Muscle layer of colon (tissue), 2 donors: ENCODE data around the gene PTGS2.
"Not testable (repeated sequence)": the region's sequence is repeated elsewhere in the genome, so short reads cannot be mapped to it uniquely, and the experiment has no call there.

ENCODE experiments used
- H3K27ac ChIP-seq: one replicate; pipeline ENCODE4 v1.7.0; 2013; ENCODE audit warnings: low read depth, mild to moderate bottlenecking, low read length, moderate library complexity
- H3K27me3 ChIP-seq, 2 donors: one replicate each; pipeline ENCODE4 v1.7.0; 2013; ENCODE audit warnings: low read length in 2 of 2, mild to moderate bottlenecking in 2 of 2; ENCODE audit not compliant: insufficient read depth in 2 of 2, control insufficient read depth in 1 of 2
- H3K36me3 ChIP-seq: one replicate; pipeline ENCODE4 v1.7.0; 2013; ENCODE audit warnings: mild to moderate bottlenecking, low read length; ENCODE audit not compliant: insufficient read depth
- H3K4me1 ChIP-seq: one replicate; pipeline ENCODE4 v1.7.0; 2013; ENCODE audit warnings: mild to moderate bottlenecking, low read length; ENCODE audit not compliant: insufficient read depth
- H3K4me3 ChIP-seq, 2 donors: one replicate each; pipeline ENCODE4 v1.7.0; 2013; ENCODE audit warnings: low read length in 2 of 2, low read depth in 1 of 2, mild to moderate bottlenecking in 1 of 2, moderate library complexity in 1 of 2
- H3K9ac ChIP-seq: one replicate; pipeline ENCODE4 v1.7.0; 2013; ENCODE audit warnings: low read length
- H3K9me3 ChIP-seq: one replicate; pipeline ENCODE4 v1.7.0; 2013; ENCODE audit warnings: mild to moderate bottlenecking, low read length
- donor health status: abdominal sarcoma.
- donor health status: Adenocarcinoma of cecum.

The PTGS2 gene

DNA sequence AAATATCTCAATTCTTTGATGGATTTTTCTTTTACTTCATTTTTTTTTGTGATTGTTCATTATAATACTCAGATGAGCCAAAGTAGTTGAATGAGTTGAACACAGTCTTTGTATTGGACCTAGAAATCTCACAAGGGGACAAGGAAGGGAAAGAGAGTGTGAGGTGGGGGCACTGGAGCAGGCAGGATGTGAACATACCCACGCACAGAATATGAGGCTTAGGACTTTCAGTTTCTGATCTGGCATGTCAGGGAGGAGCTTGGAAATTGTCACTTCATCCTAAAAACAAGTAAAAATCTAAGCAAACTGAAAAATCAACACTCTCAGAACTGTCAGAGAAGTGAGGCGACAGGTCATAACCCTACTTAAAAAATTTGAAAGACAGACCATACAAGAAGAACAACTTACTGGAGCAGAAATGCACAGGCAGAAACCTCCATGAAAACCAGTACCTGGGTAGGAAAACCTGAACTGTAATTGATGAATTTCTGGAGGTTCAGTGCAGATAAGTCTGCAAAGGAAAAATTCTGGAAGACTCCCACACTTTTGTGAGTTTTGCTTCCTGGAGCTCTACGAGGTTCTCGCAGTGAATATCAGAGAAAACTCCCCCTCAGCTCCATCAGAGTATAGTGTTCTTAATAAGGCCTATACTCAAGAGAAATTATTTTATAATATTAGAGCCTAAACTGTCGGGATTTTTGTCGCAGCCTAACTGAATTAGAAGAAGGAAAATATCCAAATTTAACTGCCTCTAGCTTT, 3.6 kb upstream of the PTGS2 start:
- H3K36me3 ChIP-seq: peaks cover 3% of the 10 kb centered on the region
- no peak overlapping the region for H3K27ac ChIP-seq
- H3K4me1 ChIP-seq: peaks cover 13% of the 10 kb centered on the region
- no peaks in the 10 kb centered on the region for H3K27me3 ChIP-seq
- H3K9ac ChIP-seq: no peak overlapping the region
- H3K4me3 ChIP-seq: no peak overlapping the region
- H3K9me3 ChIP-seq: peaks cover 6% of the 10 kb centered on the region

GRCh38 chr1:186682736-186683135, 2.5 kb upstream of the PTGS2 start:
- H3K4me1 ChIP-seq: peaks cover 13% of the 10 kb centered on the region
- peaks cover 6% of the 10 kb centered on the region for H3K9me3 ChIP-seq
- H3K27me3 ChIP-seq: no peaks in the 10 kb centered on the region
- H3K27ac ChIP-seq: peak overlapping the region; percentile 22
- H3K4me3 ChIP-seq: peak overlapping the region in 1 of 2 donors; percentile 30
- no peak overlapping the region for H3K9ac ChIP-seq
- H3K36me3 ChIP-seq: peaks cover 7% of the 10 kb centered on the region

DNA sequence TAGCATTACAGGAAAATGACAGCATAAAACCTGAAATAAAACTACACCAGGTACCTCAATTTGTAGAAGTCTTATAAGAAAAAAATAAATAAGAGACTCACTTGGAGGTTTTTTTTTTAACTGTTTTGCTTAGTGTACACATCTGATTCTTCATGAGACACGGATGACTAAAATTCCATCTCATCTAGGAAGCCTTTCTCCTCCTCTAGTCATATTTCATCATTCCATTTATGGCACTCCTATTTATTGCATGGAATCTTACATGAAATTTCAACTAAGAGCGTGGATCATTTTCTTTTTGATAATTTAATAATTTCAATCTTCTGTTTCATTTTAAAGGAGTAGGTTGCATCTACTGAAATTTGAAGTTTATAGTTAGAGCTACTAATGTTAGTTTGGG, 1.6 kb upstream of the PTGS2 start:
- Histone ChIP-seq H3K27me3 (no peaks in the 10 kb centered on the region), H3K9me3 (no peaks in the 10 kb centered on the region), H3K27ac (peak overlapping the region; percentile 93), H3K36me3 (peaks cover 7% of the 10 kb centered on the region), H3K4me1 (peaks cover 13% of the 10 kb centered on the region), H3K4me3 (peak overlapping the region; percentile 14 to 84), H3K9ac (peak overlapping the region; percentile 95)

- Histone ChIP-seq H3K36me3 (peaks cover 10% of the 10 kb centered on the region), H3K4me1 (peaks cover 13% of the 10 kb centered on the region), H3K27ac (peak overlapping the region; percentile 93), H3K9ac (peak overlapping the region; percentile 95), H3K27me3 (no peaks in the 10 kb centered on the region), H3K9me3 (no peaks in the 10 kb centered on the region), H3K4me3 (peak overlapping the region; percentile 56 to 84)
Observed at GRCh38 chr1:186681121-186681520, 898 bp upstream of the PTGS2 start.

DNA sequence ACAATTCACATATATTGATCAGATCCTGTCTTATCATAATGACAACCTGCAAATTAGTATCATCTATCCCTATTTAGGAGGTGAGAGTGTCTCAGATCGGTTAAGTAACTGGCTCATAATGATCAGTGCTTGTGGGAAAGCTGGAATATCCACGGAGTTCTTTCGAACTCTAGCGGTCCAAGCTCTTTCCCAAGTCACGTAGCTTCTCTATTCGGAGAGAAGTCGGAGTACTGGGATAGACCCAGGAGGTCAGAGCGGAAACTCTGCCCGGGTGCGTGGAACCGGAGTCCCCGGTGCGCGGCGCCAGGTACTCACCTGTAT, 339 bp downstream of the PTGS2 start:
- Histone ChIP-seq H3K9me3 (no peaks in the 10 kb centered on the region), H3K27me3 (no peaks in the 10 kb centered on the region), H3K4me3 (peak overlapping the region; percentile 56 to 84), H3K27ac (peak overlapping the region; percentile 93), H3K9ac (peak overlapping the region; percentile 95), H3K36me3 (peaks cover 19% of the 10 kb centered on the region), H3K4me1 (peaks cover 13% of the 10 kb centered on the region)

GRCh38 chr1:186678155-186678554, 2.1 kb downstream of the PTGS2 start:
- peaks cover 12% of the 10 kb centered on the region for H3K4me1 ChIP-seq
- no peak overlapping the region for H3K9ac ChIP-seq
- H3K27ac ChIP-seq: peak overlapping the region; percentile 65
- H3K9me3 ChIP-seq: no peaks in the 10 kb centered on the region
- peak overlapping the region in 1 of 2 donors; percentile 13 for H3K4me3 ChIP-seq
- no peaks in the 10 kb centered on the region for H3K27me3 ChIP-seq
- peaks cover 27% of the 10 kb centered on the region for H3K36me3 ChIP-seq

DNA sequence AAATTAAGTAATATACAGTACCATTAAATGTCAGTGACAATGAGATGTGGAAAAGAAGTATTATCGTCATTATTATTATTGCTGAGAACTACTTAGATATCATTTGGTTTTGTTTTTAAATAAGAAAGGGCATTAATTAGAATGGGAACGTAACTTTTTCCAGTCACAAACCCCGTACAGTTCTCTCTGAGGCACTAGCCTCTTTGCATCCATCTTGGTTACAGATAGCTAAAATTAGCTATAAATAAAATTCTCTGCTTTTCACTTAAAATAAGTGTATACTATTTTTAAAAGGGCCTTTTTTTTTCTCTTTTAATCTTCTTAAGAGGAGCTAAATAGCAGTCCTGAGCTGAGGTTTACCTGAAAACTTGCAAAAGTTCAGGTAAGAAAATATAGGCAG, 7.6 kb downstream of the PTGS2 start:
- H3K4me1 ChIP-seq: peaks cover 4% of the 10 kb centered on the region
- no peak overlapping the region for H3K9ac ChIP-seq
- H3K27ac ChIP-seq: no peak overlapping the region
- no peaks in the 10 kb centered on the region for H3K9me3 ChIP-seq
- peaks cover 20% of the 10 kb centered on the region for H3K36me3 ChIP-seq
- no peak overlapping the region for H3K4me3 ChIP-seq
- H3K27me3 ChIP-seq: no peaks in the 10 kb centered on the region

DNA sequence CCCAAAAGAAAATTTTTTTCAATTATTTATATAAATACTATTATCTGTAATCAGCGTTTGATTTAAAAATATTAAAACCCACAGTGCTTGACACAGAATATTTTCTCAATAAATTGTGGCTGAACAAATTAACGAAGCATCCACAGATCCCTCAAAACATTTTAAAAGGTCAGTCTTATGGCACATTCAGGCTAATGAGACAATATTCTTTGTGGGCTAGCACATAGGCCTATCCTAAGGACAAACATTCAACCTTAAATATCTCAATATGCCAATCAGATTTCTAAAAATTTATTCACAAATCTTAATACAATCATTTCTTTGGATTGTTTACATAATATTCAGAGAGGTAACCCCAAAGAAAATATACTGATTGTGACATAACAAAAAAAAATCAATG, 8.1 kb downstream of the PTGS2 start:
- no peaks in the 10 kb centered on the region for H3K27me3 ChIP-seq
- peaks cover 4% of the 10 kb centered on the region for H3K4me1 ChIP-seq
- no peak overlapping the region for H3K9ac ChIP-seq
- H3K4me3 ChIP-seq: no peak overlapping the region
- H3K36me3 ChIP-seq: peaks cover 20% of the 10 kb centered on the region
- no peaks in the 10 kb centered on the region for H3K9me3 ChIP-seq
- H3K27ac ChIP-seq: no peak overlapping the region

DNA sequence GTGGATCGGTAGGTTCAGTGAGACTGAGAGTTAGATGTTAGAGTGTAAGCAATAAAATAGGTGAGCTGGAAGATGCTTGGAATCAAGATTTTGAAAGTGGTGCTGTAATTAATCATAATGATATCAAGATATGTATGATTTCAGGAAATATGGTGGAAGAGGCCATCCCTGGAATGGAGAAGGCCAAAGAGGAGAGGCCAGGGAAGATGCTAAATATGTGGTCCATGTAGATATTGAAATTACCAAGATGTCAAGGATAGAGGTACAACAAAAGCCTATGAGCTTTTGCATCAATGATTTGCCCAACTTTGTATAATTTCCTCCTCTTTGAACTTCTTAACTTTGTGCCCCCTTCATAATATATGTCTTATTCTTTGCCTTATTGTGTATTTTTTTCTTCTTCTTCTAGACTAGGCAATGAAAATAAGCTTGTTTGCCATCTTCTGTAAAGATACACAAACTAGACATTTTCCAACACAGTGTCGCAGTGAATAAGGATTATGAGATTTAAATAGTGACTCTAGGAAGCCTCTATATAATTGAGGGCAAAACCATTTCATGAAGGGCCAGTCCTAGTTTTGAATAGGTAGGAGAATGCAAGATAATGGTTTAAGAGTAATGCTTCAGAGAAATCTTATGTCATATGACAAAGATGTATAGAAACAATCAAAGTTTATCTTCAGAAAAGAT, 8.9 kb downstream of the PTGS2 start:
- no peak overlapping the region for H3K9ac ChIP-seq

DNA sequence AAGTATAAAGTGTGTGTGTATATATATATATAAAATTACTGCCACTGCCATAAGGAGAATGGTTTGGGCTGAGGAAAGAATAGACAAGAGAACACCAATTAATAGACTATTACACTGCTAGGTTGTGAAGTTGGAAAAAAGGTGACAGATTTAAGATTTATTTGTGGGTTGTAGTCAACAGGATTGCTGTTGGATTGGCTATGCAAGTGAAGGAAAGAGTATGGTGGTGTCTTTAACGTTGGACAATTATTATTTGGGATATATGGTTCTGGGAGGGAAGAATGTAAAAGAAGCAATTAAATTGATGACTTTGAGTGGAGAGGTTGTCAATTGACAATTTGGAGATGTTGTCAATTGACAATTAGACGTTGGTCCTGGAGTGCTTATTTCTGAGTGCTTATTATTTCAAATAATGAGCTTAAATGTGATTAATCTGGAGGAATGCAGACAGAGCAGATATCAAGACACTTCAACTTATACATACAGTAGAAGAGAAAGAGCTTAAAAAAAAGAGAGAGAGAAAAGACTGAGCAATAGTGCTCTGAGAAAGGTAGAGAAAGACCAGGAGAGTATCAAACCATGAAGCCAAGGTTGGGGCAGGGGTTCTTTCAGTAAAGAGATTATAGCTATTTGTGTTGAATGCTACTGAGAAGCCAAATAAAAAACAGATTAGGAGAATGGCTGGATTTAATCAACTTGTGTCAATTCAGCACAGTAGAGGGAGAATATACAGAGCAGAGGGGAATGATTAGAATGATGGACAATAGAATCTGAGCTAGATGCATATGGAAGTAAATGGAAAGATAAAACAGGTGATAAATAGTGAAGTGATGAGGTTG, 9.7 kb downstream of the PTGS2 start:
- peaks cover 12% of the 10 kb centered on the region for H3K36me3 ChIP-seq
- no peaks in the 10 kb centered on the region for H3K9me3 ChIP-seq
- H3K4me3 ChIP-seq: no peak overlapping the region
- H3K27ac ChIP-seq: no peak overlapping the region
- no peak overlapping the region for H3K9ac ChIP-seq
- H3K4me1 ChIP-seq: peaks cover 4% of the 10 kb centered on the region
- H3K27me3 ChIP-seq: no peaks in the 10 kb centered on the region

More for the DNA sequence above, 8.9 kb downstream of the PTGS2 start:
- Histone ChIP-seq H3K4me3 (no peak overlapping the region), H3K9me3 (no peaks in the 10 kb centered on the region), H3K27ac (no peak overlapping the region), H3K36me3 (peaks cover 18% of the 10 kb centered on the region), H3K4me1 (peaks cover 4% of the 10 kb centered on the region), H3K27me3 (no peaks in the 10 kb centered on the region)

DNA sequence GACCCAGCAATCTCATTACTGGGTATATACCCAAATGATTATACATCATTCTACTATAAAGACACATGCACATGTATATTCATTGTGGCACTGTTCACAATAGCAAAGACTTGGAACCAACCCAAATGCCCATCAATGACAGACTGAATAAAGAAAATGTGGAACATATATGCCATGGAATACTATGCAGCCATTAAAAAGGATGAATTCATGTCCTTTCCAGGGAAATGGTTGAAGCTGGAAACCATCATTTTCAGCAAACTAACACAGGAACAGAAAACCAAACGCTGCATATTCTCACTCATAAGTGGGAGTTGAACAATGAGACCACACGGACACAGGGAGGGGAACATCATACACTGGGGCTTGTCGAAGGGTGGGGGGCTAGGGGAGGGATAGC, 10.4 kb downstream of the PTGS2 start:
- not testable (repeated sequence) for H3K27me3 ChIP-seq, H3K27ac ChIP-seq, H3K36me3 ChIP-seq, H3K4me1 ChIP-seq, H3K9me3 ChIP-seq, H3K4me3 ChIP-seq, H3K9ac ChIP-seq
